Measurements from ENCODE around the gene SHMT2. TPM values are rescaled to one million over a fixed set of nuclear protein-coding genes. Genes with fewer than 3 reads are reported as not detected.

The SHMT2 gene
- total and polyA plus RNA-seq, 2 of the 13 experiments (the other 11 are each of a cell fraction or from before 2014, with no cell fraction given): 181 to 393 TPM

DNA sequence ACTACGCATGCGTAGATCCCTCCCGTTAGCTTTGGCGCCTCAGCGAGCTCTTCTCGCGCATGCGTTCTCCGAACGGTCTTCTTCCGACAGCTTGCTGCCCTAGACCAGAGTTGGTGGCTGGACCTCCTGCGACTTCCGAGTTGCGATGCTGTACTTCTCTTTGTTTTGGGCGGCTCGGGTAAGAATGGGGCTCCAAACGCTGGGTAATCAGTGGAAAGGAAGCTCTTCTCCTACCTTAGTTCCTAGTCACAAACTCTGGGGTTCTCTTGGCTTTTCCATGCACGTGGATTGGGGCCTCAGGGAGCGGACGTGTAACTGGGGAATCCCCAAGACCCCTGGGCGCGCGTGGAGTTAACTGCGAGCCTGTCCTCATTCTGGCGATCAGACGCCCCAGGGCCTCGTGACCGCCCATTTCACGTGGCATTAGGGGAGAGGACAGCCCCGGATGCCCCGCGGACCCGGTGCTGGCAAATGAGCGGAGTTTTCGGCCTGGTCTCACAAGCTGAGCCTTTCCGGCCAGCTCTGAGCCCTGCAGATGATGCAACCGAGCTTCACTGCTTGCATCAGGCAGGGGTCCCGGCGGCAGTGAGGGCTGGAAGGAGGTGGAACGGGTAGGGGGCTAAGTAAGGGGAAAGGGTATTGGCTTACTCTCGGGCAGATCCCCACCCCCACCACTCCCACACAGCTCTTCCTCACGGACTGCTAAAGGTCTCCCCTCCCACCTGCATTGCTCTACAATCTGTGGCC is at the start of gene SHMT2 (continued):
- TF ChIP-seq HOXA9 (CRISPR knock-in tag; IDR thresholded peaks at IDR 0.05; ENCODE audit: borderline replicate concordance) (peak; percentile 53; the same call in 1 of the 2 replicates), NFYC (CRISPR knock-in tag; IDR thresholded peaks at IDR 0.05) (peak; percentile 41; the same call in 1 of the 2 replicates), PAWR (CRISPR knock-in tag; IDR thresholded peaks at IDR 0.05; ENCODE audit: borderline replicate concordance) (no peak), ZNF558 (CRISPR knock-in tag; IDR thresholded peaks at IDR 0.05; ENCODE audit: borderline replicate concordance) (0 out of 2 replicates have a peak, but pooled peaks have one; percentile 12), CHD4 (IDR thresholded peaks at IDR 0.05; ENCODE audit: borderline replicate concordance, low read length) (no peak), BORCS8-MEF2B (CRISPR knock-in tag; IDR thresholded peaks at IDR 0.05) (peak; percentile 17; the same call in 1 of the 2 replicates), ZBTB4 (CRISPR knock-in tag; IDR thresholded peaks at IDR 0.05; ENCODE audit: borderline replicate concordance) (peak; percentile 87), HNRNPL (IDR thresholded peaks at IDR 0.05; ENCODE audit: low read depth, low read length) (peak; percentile 36; the same call in 1 of the 2 replicates), ZNF646 (CRISPR knock-in tag; IDR thresholded peaks at IDR 0.05) (no peak), ZNF136 (CRISPR knock-in tag; IDR thresholded peaks at IDR 0.05; ENCODE audit: low read depth) (no peak), HIVEP1 (CRISPR knock-in tag; IDR thresholded peaks at IDR 0.05) (peak; percentile 44; the same call in 1 of the 2 replicates), ZSCAN20 (CRISPR knock-in tag; IDR thresholded peaks at IDR 0.05; ENCODE audit: borderline replicate concordance) (no peak)
- TF ChIP-seq, protein P1, sequence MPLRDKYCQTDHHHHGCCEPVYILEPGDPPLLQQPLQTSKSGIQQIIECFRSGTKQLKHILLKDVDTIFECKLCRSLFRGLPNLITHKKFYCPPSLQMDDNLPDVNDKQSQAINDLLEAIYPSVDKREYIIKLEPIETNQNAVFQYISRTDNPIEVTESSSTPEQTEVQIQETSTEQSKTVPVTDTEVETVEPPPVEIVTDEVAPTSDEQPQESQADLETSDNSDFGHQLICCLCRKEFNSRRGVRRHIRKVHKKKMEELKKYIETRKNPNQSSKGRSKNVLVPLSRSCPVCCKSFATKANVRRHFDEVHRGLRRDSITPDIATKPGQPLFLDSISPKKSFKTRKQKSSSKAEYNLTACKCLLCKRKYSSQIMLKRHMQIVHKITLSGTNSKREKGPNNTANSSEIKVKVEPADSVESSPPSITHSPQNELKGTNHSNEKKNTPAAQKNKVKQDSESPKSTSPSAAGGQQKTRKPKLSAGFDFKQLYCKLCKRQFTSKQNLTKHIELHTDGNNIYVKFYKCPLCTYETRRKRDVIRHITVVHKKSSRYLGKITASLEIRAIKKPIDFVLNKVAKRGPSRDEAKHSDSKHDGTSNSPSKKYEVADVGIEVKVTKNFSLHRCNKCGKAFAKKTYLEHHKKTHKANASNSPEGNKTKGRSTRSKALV (CRISPR knock-in tag; IDR thresholded peaks at IDR 0.05): peak; percentile 78; the same call in 1 of the 2 replicates
- TF ChIP-seq, protein P2, sequence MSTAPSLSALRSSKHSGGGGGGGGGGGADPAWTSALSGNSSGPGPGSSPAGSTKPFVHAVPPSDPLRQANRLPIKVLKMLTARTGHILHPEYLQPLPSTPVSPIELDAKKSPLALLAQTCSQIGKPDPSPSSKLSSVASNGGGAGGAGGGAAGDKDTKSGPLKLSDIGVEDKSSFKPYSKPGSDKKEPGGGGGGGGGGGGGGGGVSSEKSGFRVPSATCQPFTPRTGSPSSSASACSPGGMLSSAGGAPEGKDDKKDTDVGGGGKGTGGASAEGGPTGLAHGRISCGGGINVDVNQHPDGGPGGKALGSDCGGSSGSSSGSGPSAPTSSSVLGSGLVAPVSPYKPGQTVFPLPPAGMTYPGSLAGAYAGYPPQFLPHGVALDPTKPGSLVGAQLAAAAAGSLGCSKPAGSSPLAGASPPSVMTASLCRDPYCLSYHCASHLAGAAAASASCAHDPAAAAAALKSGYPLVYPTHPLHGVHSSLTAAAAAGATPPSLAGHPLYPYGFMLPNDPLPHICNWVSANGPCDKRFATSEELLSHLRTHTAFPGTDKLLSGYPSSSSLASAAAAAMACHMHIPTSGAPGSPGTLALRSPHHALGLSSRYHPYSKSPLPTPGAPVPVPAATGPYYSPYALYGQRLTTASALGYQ (CRISPR knock-in tag; IDR thresholded peaks at IDR 0.05): 0 out of 2 replicates have a peak, but pooled peaks have one; percentile 37

All from HepG2 (cell line).